Loucy (cell line): ENCODE results near the gene TTPAL.

Source experiments
- H2AFZ ChIP-seq: fragments of 200-600 bp; sonication (generic); 2 replicates; pipeline ENCODE4 v1.6.0; 2016; ENCODE audit warnings: antibody characterized with exemption, mild to moderate bottlenecking, low read length, moderate library complexity
- H3F3A ChIP-seq: fragments of 200-600 bp; 2 replicates; pipeline ENCODE4 v1.6.0; 2016; ENCODE audit warnings: antibody characterized with exemption, low read depth, mild to moderate bottlenecking
- H3K27me3 ChIP-seq: fragments of 200-600 bp; sonication (generic); 2 replicates; pipeline ENCODE4 v1.6.1; 2014; ENCODE audit warnings: low read length, mild to moderate bottlenecking; ENCODE audit not compliant: insufficient read depth, poor library complexity, severe bottlenecking
- H3K36me3 ChIP-seq: fragments of 200-600 bp; sonication (generic); 2 replicates; pipeline ENCODE4 v1.6.1; 2016; ENCODE audit warnings: low read length; ENCODE audit not compliant: insufficient read depth
- H3K4me1 ChIP-seq: fragments of 200-600 bp; sonication (generic); 2 replicates; pipeline ENCODE4 v1.5.1; 2014; ENCODE audit warnings: low read length, mild to moderate bottlenecking; ENCODE audit not compliant: insufficient read depth, poor library complexity, severe bottlenecking
- H3K4me2 ChIP-seq: fragments of 200-600 bp; sonication (generic); 2 replicates; pipeline ENCODE4 v1.6.0; 2014; ENCODE audit warnings: antibody characterized with exemption, low read length, low read depth, mild to moderate bottlenecking; ENCODE audit not compliant: poor library complexity, severe bottlenecking
- H3K4me3 ChIP-seq: fragments of 200-600 bp; sonication (generic); 2 replicates; pipeline ENCODE4 v1.5.1; 2014; ENCODE audit warnings: low read length, mild to moderate bottlenecking, mixed read lengths; ENCODE audit not compliant: poor library complexity, severe bottlenecking
- H3K79me2 ChIP-seq: fragments of 200-600 bp; sonication (generic); 2 replicates; pipeline ENCODE4 v1.6.1; 2014; ENCODE audit warnings: low read length; ENCODE audit not compliant: insufficient read depth
- H3K9ac ChIP-seq: fragments of 200-600 bp; sonication (generic); 2 replicates; pipeline ENCODE4 v1.6.0; 2014; ENCODE audit warnings: mild to moderate bottlenecking, low read depth, low read length, moderate library complexity; ENCODE audit not compliant: poor library complexity, severe bottlenecking
- H3K9me2 ChIP-seq: fragments of 200-600 bp; sonication (generic); replicated peaks from 2 replicates; pipeline ENCODE4 v1.6.1; 2016; ENCODE audit warnings: low read depth, low read length, mixed read lengths
- H3K9me3 ChIP-seq: fragments of 200-600 bp; sonication (generic); 2 replicates; pipeline ENCODE4 v1.6.1; 2014; ENCODE audit warnings: mild to moderate bottlenecking, antibody characterized with exemption, low read length, low read depth; ENCODE audit not compliant: insufficient read depth
- H4K20me1 ChIP-seq: fragments of 200-600 bp; sonication (generic); 2 replicates; pipeline ENCODE4 v1.6.0; 2014; ENCODE audit warnings: antibody characterized with exemption, low read length, mild to moderate bottlenecking; ENCODE audit not compliant: insufficient read depth, poor library complexity, severe bottlenecking
- EZH2phosphoT487 ChIP-seq: fragments of 200-600 bp; IDR thresholded peaks from 2 replicates; pipeline ENCODE4 v1.6.1; 2018; ENCODE audit warnings: antibody characterized with exemption, mild to moderate bottlenecking, moderate library complexity, borderline replicate concordance
- TF ChIP-seq, protein P1 (sequence below): fragments of 200-600 bp; sonication (generic); conservative IDR thresholded peaks from 2 replicates; pipeline ENCODE4 v1.5.1; 2014; ENCODE audit warnings: mild to moderate bottlenecking, antibody characterized with exemption, low read length

TTPAL gene

DNA sequence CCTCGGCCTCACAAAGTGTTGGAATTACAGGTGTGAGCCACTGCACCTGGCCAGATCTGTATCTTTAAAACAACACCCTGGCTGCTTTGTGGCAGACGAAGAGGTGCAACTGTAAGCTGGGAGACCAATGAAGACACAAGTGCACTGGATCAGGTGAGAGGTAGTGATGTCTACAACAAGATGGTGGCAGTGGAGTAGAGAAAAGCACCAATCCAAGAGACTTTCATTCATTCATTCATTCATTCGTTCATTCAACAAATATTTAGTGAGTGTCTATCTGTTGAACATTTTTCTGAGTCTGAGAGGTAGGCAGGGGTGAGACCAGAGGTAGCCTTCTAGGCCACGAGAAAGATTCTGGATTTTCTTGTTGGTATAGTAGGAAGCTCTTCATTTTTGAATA is 36.9 kb upstream of the TTPAL start:
- Histone ChIP-seq H3K4me3 (no peak overlapping the region), H4K20me1 (no peaks in the 10 kb centered on the region), H3K9ac (no peak overlapping the region), H3K79me2 (no peaks in the 10 kb centered on the region), H3F3A (no peaks in the 10 kb centered on the region), H2AFZ (no peak overlapping the region), H3K27me3 (no peaks in the 10 kb centered on the region), H3K4me1 (no peaks in the 10 kb centered on the region), H3K4me2 (no peak overlapping the region), H3K36me3 (no peaks in the 10 kb centered on the region), H3K9me2 (no peaks in the 10 kb centered on the region), H3K9me3 (no peaks in the 10 kb centered on the region)
- TF ChIP-seq, protein P1, sequence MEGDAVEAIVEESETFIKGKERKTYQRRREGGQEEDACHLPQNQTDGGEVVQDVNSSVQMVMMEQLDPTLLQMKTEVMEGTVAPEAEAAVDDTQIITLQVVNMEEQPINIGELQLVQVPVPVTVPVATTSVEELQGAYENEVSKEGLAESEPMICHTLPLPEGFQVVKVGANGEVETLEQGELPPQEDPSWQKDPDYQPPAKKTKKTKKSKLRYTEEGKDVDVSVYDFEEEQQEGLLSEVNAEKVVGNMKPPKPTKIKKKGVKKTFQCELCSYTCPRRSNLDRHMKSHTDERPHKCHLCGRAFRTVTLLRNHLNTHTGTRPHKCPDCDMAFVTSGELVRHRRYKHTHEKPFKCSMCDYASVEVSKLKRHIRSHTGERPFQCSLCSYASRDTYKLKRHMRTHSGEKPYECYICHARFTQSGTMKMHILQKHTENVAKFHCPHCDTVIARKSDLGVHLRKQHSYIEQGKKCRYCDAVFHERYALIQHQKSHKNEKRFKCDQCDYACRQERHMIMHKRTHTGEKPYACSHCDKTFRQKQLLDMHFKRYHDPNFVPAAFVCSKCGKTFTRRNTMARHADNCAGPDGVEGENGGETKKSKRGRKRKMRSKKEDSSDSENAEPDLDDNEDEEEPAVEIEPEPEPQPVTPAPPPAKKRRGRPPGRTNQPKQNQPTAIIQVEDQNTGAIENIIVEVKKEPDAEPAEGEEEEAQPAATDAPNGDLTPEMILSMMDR, result no peak
- TF ChIP-seq EZH2phosphoT487, result no peak

DNA sequence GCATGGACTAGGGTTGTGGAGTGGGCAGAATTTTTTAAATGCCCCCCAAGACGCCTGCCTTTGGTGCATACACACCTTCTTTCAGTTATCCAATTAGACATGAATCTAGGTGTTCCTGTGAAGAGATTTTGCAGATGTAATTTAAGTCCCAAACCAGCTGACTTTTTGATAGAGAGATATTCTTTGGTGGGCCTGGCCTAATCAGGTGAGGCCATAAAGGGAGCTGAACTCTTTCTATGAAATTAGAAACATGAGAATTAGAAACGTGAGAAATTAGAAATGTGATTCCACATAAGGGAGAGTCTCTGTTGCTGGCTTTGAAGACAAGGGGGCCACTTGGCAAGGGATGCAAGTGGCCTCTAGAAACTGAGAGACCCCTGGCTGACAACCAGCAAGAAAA is 36.4 kb upstream of the TTPAL start:
- Histone ChIP-seq H3K9ac (no peak overlapping the region), H3K4me3 (no peak overlapping the region), H3K36me3 (no peaks in the 10 kb centered on the region), H4K20me1 (no peaks in the 10 kb centered on the region), H2AFZ (no peak overlapping the region), H3F3A (no peaks in the 10 kb centered on the region), H3K4me2 (no peak overlapping the region), H3K27me3 (no peaks in the 10 kb centered on the region), H3K9me3 (no peaks in the 10 kb centered on the region), H3K9me2 (no peaks in the 10 kb centered on the region), H3K4me1 (no peaks in the 10 kb centered on the region), H3K79me2 (no peaks in the 10 kb centered on the region)
- TF ChIP-seq EZH2phosphoT487, result no peak
- TF ChIP-seq, protein P1, result no peak

DNA sequence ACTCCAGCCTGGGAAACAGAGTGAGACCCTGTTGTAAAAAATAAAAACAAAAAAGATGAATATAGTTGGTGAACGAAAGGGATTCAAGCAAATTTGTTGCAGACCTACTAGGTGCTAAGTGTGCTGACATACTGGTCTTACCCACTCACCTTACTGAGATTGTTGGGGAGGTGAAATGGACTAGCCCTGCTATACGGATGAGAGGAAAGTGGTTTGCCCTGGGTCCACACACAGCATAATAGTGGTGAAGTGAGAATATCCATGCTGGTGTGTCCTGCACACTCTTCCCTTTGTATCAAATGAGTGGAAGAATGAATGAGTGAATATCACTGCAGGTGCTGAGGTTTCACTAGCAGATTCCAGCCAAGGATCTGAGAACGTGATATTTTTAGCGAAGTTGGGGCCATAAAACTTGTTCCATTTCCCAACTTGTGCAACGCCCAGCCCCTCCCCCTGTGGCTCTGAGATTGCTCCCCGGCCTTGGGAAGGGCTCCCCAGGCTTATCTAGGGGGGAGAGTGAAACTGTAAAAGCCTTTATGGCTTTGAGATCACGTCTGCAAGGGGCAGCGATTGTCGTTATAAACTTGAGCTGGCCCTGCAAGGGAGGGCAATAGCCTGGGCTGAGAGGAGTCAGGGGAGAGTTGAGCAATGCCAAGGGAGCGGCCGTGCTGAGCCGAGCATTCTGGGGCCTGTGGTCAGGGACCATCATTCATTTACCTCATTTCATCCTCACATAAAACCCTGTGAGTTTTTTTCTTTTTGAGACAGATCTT is 33.2 kb upstream of the TTPAL start:
- Histone ChIP-seq H3K4me1 (no peaks in the 10 kb centered on the region), H3K4me3 (no peak overlapping the region), H3K36me3 (no peaks in the 10 kb centered on the region), H3F3A (no peaks in the 10 kb centered on the region), H3K9me3 (no peaks in the 10 kb centered on the region), H3K4me2 (no peak overlapping the region), H2AFZ (no peak overlapping the region), H3K79me2 (no peaks in the 10 kb centered on the region), H3K9ac (no peak overlapping the region), H3K9me2 (no peaks in the 10 kb centered on the region), H3K27me3 (no peaks in the 10 kb centered on the region), H4K20me1 (no peaks in the 10 kb centered on the region)
- TF ChIP-seq EZH2phosphoT487, result no peak
- TF ChIP-seq, protein P1, result no peak
